ENCODE data around the gene ANKIB1. TPM values are rescaled to one million over a fixed set of nuclear protein-coding genes. Genes with fewer than 3 reads are reported as not detected.
"Not testable (repeated sequence)": the region's sequence is repeated elsewhere in the genome, so short reads cannot be mapped to it uniquely, and the experiment has no call there.

ANKIB1 gene
- total RNA-seq, 1 donor from 2014 or later, result 41.9 TPM

DNA sequence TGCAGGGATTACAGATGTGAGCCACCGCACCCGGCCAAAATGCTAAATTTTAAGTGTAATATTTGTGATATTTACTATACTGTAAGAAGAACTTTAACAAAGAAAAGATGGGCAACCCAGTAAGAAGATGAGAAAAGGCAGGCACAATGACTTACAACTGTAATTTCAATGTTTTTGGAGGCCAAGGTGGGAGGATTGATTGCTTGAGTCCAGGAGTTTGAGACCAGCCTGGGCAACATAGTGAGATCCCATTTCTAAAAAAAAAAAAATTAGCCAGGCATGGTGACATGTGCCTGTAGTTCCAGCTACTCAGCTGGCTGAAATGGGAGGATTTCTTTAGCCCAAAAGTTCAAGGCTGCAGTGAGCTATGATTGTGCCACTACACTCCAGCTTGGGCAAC is 189.8 kb downstream of the ANKIB1 start:
- Mint-ChIP-seq H3K27ac (ENCODE audit: unreplicated experiment) (no peak overlapping the region), H3K27me3 (ENCODE audit: low read depth) (peaks cover 5% of the 10 kb centered on the region), H3K36me3 (ENCODE audit: low read depth) (no peaks in the 10 kb centered on the region), H3K4me1 (no peaks in the 10 kb centered on the region), H3K9me3 (peaks cover 3% of the 10 kb centered on the region), H3K4me3 (no peak overlapping the region)
- DNase-seq (ENCODE audit: low read depth, low spot score), result no peak
- TF ChIP-seq, protein P1, sequence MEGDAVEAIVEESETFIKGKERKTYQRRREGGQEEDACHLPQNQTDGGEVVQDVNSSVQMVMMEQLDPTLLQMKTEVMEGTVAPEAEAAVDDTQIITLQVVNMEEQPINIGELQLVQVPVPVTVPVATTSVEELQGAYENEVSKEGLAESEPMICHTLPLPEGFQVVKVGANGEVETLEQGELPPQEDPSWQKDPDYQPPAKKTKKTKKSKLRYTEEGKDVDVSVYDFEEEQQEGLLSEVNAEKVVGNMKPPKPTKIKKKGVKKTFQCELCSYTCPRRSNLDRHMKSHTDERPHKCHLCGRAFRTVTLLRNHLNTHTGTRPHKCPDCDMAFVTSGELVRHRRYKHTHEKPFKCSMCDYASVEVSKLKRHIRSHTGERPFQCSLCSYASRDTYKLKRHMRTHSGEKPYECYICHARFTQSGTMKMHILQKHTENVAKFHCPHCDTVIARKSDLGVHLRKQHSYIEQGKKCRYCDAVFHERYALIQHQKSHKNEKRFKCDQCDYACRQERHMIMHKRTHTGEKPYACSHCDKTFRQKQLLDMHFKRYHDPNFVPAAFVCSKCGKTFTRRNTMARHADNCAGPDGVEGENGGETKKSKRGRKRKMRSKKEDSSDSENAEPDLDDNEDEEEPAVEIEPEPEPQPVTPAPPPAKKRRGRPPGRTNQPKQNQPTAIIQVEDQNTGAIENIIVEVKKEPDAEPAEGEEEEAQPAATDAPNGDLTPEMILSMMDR (conservative IDR thresholded peaks at IDR 0.05), result no peak

- H3K9me3 Mint-ChIP-seq, result peaks cover 3% of the 10 kb centered on the region
- TF ChIP-seq, protein P1 (conservative IDR thresholded peaks at IDR 0.05), result no peak
- DNase-seq (ENCODE audit: low read depth, low spot score), result no peak
- H3K4me3 Mint-ChIP-seq, result no peak overlapping the region
- H3K27ac Mint-ChIP-seq (ENCODE audit: unreplicated experiment), result no peak overlapping the region
- no peaks in the 10 kb centered on the region for H3K4me1 Mint-ChIP-seq
- peaks cover 5% of the 10 kb centered on the region for H3K27me3 Mint-ChIP-seq (ENCODE audit: low read depth)
- H3K36me3 Mint-ChIP-seq (ENCODE audit: low read depth), result no peaks in the 10 kb centered on the region
Measured at GRCh38 chr7:92436612-92437445, 191.1 kb downstream of the ANKIB1 start.

DNA sequence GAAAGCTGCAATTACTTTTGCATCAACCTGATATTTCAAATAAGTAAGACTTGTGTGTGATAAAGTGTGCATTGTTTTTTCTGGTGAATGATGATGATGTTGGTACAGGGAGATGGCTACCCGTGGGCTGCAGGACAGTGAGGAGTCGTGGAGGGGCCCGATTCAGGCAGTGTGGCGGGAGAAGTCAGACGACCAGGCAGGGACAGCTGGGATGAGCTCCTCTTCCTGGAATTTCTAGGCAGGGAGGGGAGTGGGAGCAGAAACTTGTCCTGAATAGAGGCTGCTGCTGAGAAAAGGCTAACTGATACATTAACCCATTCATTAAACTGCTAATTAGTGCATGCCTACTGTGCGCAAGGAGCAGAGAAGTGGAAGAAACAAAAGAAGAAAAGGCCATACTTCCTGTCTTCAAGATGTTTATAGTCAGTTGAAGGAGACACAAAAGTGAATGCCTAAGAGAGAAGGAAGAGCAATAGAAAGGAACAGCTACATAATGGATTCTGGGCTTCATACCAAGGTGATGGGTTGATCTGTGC is 192.2 kb downstream of the ANKIB1 start:
- no peak for DNase-seq (ENCODE audit: low read depth, low spot score)
- H3K36me3 Mint-ChIP-seq (ENCODE audit: low read depth), result no peaks in the 10 kb centered on the region
- no peak overlapping the region for H3K27ac Mint-ChIP-seq (ENCODE audit: unreplicated experiment)
- TF ChIP-seq, protein P1 (conservative IDR thresholded peaks at IDR 0.05), result no peak
- H3K9me3 Mint-ChIP-seq, result peaks cover 7% of the 10 kb centered on the region
- peaks cover 7% of the 10 kb centered on the region for H3K27me3 Mint-ChIP-seq (ENCODE audit: low read depth)
- H3K4me1 Mint-ChIP-seq, result no peaks in the 10 kb centered on the region
- H3K4me3 Mint-ChIP-seq, result no peak overlapping the region

GRCh38 chr7:92442720-92443119 is 196.9 kb downstream of the ANKIB1 start:
- not testable (repeated sequence) for H3K4me3 Mint-ChIP-seq; DNase-seq (ENCODE audit: low read depth, low spot score); H3K9me3 Mint-ChIP-seq; H3K27ac Mint-ChIP-seq (ENCODE audit: unreplicated experiment); H3K36me3 Mint-ChIP-seq (ENCODE audit: low read depth); H3K4me1 Mint-ChIP-seq; H3K27me3 Mint-ChIP-seq (ENCODE audit: low read depth)

DNA sequence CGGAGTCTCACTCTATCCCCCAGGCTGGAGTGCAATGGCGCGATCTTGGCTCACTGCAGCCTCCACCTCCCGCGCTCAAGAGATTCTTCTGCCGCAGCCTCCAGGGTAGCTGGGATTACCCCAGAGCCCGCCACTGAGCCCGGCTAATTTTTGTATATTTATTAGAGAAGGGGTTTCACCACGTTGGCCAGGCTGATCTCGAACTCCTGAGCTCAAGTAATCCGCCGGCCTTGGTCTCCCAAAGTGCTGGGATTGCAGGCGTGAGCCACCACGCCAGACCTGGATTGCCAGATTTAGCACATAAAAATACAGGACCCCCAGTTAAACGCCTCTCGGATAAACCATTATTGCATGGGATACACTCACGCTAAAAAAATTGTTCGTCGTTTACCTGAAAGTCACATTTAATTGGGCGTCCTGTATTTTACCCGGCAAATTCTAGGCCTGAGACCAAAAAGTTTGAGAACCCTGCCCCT is 201.1 kb downstream of the ANKIB1 start:
- TF ChIP-seq, protein P1 (conservative IDR thresholded peaks at IDR 0.05), result peak; percentile 90
- DNase-seq (ENCODE audit: low read depth, low spot score), result no peak
- peaks cover 2% of the 10 kb centered on the region for H3K27me3 Mint-ChIP-seq (ENCODE audit: low read depth)
- peaks cover 4% of the 10 kb centered on the region for H3K9me3 Mint-ChIP-seq
- peaks cover 7% of the 10 kb centered on the region for H3K36me3 Mint-ChIP-seq (ENCODE audit: low read depth)
- peak overlapping the region; percentile 92 for H3K4me3 Mint-ChIP-seq
- peaks cover 24% of the 10 kb centered on the region for H3K4me1 Mint-ChIP-seq
- H3K27ac Mint-ChIP-seq (ENCODE audit: unreplicated experiment), result no peak overlapping the region
